GM19043 (cell line): Measurements from ENCODE around the gene TDRD9.

ENCODE experiments used
- ATAC-seq: cut with Tn5 transposase; IDR thresholded peaks from one replicate; pipeline ENCODE4 v1.9.1; 2021; ENCODE audit warnings: low read depth; ENCODE audit not compliant: unreplicated experiment

The TDRD9 gene

GRCh38 chr14:104062281-104062680, 134.0 kb downstream of the TDRD9 start:
- ATAC-seq, result no peak

- ATAC-seq, result no peak
Observed at GRCh38 chr14:104064003-104064402, 135.7 kb downstream of the TDRD9 start.

GRCh38 chr14:104066279-104066678, 138.0 kb downstream of the TDRD9 start:
- no peak for ATAC-seq

- no peak for ATAC-seq
Observed at GRCh38 chr14:104066719-104067295, 138.6 kb downstream of the TDRD9 start.

GRCh38 chr14:104069541-104069940, 141.3 kb downstream of the TDRD9 start:
- ATAC-seq, result no peak

- no peak for ATAC-seq
Observed at GRCh38 chr14:104072586-104072985, 144.3 kb downstream of the TDRD9 start.

- no peak for ATAC-seq
Observed at GRCh38 chr14:104073764-104074163, 145.5 kb downstream of the TDRD9 start.

GRCh38 chr14:104075530-104076151, 147.4 kb downstream of the TDRD9 start:
- no peak for ATAC-seq

GRCh38 chr14:104076743-104077142, 148.5 kb downstream of the TDRD9 start:
- no peak for ATAC-seq

- ATAC-seq, result peak; percentile 95
Observed at GRCh38 chr14:104078031-104078455, 149.8 kb downstream of the TDRD9 start.

- no peak for ATAC-seq
Observed at GRCh38 chr14:104080376-104081260, 152.4 kb downstream of the TDRD9 start.

- ATAC-seq, result no peak
Observed at GRCh38 chr14:104081261-104081835, 153.1 kb downstream of the TDRD9 start.

GRCh38 chr14:104081951-104082464, 153.8 kb downstream of the TDRD9 start:
- no peak for ATAC-seq

GRCh38 chr14:104082807-104083206, 154.6 kb downstream of the TDRD9 start:
- ATAC-seq, result no peak

GRCh38 chr14:104084251-104085002, 156.2 kb downstream of the TDRD9 start:
- no peak for ATAC-seq

GRCh38 chr14:104085032-104085888, 157.0 kb downstream of the TDRD9 start, which contains the start of gene ASPG:
TSS of gene ASPG (plus strand) at chr14:104085700. CDS start at chr14:104085771, 71 bp downstream.
- no peak for ATAC-seq

GRCh38 chr14:104085889-104086201, 157.6 kb downstream of the TDRD9 start:
- ATAC-seq, result no peak

GRCh38 chr14:104086210-104086660, 158.0 kb downstream of the TDRD9 start:
- ATAC-seq, result no peak
